ENCODE results near the gene SEMA3B. TPM values are rescaled to one million over a fixed set of nuclear protein-coding genes. Genes with fewer than 3 reads are reported as not detected.

Gene SEMA3B
- total RNA-seq, 1 experiment from 2014 or later = 7.3 TPM

- H3K27me3 Mint-ChIP-seq (ENCODE audit: low read depth) = no peaks in the 10 kb centered on the region
- ATAC-seq = no peak
Observed at GRCh38 chr3:50251220-50251619, 17.7 kb upstream of the SEMA3B start.

More at GRCh38 chr3:50251220-50251619, 17.7 kb upstream of the SEMA3B start:
- H3K9me3 Mint-ChIP-seq = no peaks in the 10 kb centered on the region
- no peak for DNase-seq (ENCODE audit: low spot score)
- peaks cover 13% of the 10 kb centered on the region for H3K36me3 Mint-ChIP-seq
- no peak for TF ChIP-seq OVOL2 (CRISPR knock-in tag; IDR thresholded peaks at IDR 0.05; ENCODE audit: borderline replicate concordance)
- no peak for TF ChIP-seq ATF6 (CRISPR knock-in tag; IDR thresholded peaks at IDR 0.05)
- no peak for TF ChIP-seq ERG (CRISPR knock-in tag; IDR thresholded peaks at IDR 0.05)
- TF ChIP-seq CREB1 (CRISPR knock-in tag; IDR thresholded peaks at IDR 0.05) = no peak
- no peak for TF ChIP-seq ATF3 (CRISPR knock-in tag; conservative IDR thresholded peaks at IDR 0.05)
- no peak for TF ChIP-seq GABPB1 (CRISPR knock-in tag; IDR thresholded peaks at IDR 0.05)
- TF ChIP-seq ZSCAN18 (CRISPR knock-in tag; IDR thresholded peaks at IDR 0.05) = no peak
- no peak for TF ChIP-seq SMAD4 (CRISPR knock-in tag; IDR thresholded peaks at IDR 0.05)
- TF ChIP-seq ATF2 (CRISPR knock-in tag; IDR thresholded peaks at IDR 0.05; ENCODE audit: borderline replicate concordance, low read depth) = no peak
- TF ChIP-seq ATF1 (CRISPR knock-in tag; IDR thresholded peaks at IDR 0.05) = no peak
- no peak for TF ChIP-seq CTCF (IDR thresholded peaks at IDR 0.05)
- TF ChIP-seq IRF2 (CRISPR knock-in tag; IDR thresholded peaks at IDR 0.05; ENCODE audit: borderline replicate concordance, low read depth) = no peak
- no peak for TF ChIP-seq ZBTB43 (CRISPR knock-in tag; IDR thresholded peaks at IDR 0.05)
- no peak for TF ChIP-seq MXD4 (CRISPR knock-in tag; IDR thresholded peaks at IDR 0.05; ENCODE audit: borderline replicate concordance)
- TF ChIP-seq ZNF423 (CRISPR knock-in tag; IDR thresholded peaks at IDR 0.05) = no peak
- H3K4me3 Mint-ChIP-seq = no peak overlapping the region
- CTCF ChIA-PET = interaction anchor here (1.0 to 6.0 kb wide), 2 partner anchors 7 to 25 kb away, joined by 3 to 151 read pairs; no protein-coding TSS in a partner anchor
- peak overlapping the region; percentile 31; the same call in 1 of the 2 replicates for H3K27ac Mint-ChIP-seq
- peaks cover 23% of the 10 kb centered on the region for H3K4me1 Mint-ChIP-seq
- POLR2A ChIA-PET = no interaction called here
